Measurements from ENCODE around the gene STARD8. TPM values are rescaled to one million over a fixed set of nuclear protein-coding genes. Genes with fewer than 3 reads are reported as not detected.
"Not testable (repeated sequence)": the region's sequence is repeated elsewhere in the genome, so short reads cannot be mapped to it uniquely, and the experiment has no call there.

The STARD8 gene
- total RNA-seq, 1 donor from 2014 or later = 12.3 TPM

- no peak for DNase-seq (ENCODE audit: low read depth, low spot score)
Measured at GRCh38 chrX:68714856-68715255, 67.4 kb downstream of the STARD8 start.

DNA sequence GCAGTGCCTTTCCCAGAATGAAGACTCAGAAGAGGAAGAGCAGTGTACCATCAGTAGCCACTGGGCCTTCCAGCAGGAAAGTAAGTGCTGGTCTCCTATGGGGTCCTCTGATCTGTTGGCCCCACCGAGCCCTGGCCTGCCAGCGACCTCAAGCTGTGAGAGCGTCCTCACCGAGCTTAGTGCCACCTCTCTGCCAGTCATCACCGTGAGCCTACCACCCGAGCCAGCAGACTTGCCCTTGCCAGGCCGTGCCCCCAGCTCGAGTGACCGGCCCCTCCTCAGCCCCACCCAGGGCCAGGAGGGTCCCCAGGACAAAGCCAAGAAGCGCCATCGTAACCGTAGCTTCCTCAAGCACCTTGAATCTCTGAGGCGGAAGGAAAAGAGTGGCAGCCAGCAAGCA, 69.7 kb downstream of the STARD8 start:
- no peak for DNase-seq (ENCODE audit: low read depth, low spot score)

DNA sequence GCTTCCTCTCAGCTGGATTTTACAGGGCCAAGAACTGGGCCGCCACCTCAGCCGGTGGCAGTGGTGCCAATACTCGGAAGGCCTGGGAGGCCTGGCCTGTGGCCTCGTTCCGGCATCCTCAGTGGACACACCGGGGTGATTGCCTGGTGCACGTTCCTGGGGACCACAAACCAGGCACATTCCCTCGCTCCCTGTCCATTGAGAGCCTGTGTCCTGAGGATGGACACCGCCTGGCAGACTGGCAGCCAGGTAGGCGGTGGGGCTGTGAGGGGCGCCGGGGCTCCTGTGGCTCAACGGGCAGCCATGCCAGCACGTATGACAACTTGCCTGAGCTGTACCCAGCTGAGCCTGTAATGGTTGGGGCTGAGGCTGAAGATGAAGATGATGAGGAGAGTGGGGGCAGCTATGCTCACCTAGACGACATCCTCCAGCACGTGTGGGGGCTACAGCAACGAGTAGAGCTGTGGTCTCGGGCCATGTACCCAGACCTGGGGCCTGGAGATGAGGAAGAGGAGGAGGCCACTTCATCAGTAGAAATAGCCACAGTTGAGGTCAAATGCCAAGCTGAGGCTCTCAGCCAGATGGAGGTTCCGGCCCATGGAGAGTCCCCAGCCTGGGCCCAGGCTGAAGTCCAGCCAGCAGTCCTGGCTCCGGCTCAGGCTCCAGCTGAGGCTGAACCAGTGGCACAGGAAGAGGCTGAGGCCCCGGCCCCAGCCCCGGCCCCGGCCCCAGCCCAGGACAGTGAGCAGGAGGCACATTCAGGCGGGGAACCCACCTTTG, 70.4 kb downstream of the STARD8 start:
- DNase-seq (ENCODE audit: low read depth, low spot score) = no peak

DNA sequence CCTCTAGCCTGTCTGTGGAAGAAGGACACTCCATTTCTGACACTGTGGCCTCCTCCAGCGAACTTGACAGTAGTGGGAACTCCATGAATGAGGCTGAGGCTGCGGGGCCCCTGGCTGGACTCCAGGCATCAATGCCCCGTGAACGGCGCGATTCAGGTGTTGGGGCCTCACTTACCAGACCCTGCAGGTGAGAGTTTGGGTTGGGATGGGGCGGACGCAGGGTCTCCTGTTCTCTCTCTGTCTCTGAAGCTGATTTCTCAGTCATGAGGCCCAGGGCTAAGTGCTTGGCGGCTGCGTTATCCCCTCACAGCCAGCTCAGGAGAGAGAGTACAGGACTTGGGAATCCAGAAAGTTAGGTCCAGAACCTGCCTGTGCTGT, 71.0 kb downstream of the STARD8 start:
- DNase-seq (ENCODE audit: low read depth, low spot score) = no peak

- no peak for DNase-seq (ENCODE audit: low read depth, low spot score)
Measured at GRCh38 chrX:68719181-68719903, 71.9 kb downstream of the STARD8 start.

GRCh38 chrX:68719904-68720614, 72.6 kb downstream of the STARD8 start:
- no peak for DNase-seq (ENCODE audit: low read depth, low spot score)

- DNase-seq (ENCODE audit: low read depth, low spot score) = no peak
Measured at GRCh38 chrX:68720851-68721250, 73.4 kb downstream of the STARD8 start.

GRCh38 chrX:68721546-68721945, 74.1 kb downstream of the STARD8 start:
- DNase-seq (ENCODE audit: low read depth, low spot score) = no peak

DNA sequence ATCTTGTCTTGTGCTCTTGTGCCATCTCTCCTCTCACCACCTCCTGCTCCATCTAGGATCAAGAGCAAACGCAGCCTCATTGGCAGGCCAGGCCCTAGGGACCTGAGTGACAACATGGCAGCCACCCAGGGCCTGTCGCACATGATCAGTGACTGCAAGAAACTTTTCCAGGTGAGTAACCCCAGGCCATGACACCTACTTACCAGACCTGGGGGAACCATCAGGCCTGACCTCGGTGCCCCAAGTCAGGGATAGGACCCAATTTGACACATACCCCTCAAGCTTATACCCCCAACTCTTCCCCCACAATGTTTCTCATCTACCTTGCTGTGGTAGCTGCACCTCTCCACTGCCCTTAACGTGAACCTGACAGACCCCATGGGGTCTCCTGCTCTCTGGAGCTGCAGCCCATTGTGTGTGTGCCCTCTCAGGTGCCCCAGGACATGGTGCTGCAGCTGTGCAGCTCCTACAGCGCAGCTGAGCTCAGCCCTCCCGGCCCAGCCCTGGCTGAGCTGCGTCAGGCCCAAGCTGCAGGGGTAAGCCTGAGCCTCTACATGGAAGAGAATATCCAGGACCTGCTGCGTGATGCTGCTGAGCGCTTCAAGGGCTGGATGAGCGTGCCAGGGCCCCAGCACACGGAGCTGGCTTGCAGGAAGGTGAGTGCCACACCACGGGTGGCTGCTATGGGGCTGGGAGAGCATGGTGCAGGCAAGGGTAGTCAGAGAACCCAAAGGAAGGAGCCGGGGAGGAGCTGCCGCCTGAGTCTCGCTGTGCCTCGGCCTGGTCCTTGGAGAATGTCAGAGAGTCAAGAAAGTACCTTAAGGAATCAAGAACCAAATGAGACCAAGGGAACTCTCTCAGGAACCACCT, 74.8 kb downstream of the STARD8 start:
- no peak for DNase-seq (ENCODE audit: low read depth, low spot score)

GRCh38 chrX:68723491-68724155, 76.2 kb downstream of the STARD8 start:
- DNase-seq (ENCODE audit: low read depth, low spot score) = no peak

DNA sequence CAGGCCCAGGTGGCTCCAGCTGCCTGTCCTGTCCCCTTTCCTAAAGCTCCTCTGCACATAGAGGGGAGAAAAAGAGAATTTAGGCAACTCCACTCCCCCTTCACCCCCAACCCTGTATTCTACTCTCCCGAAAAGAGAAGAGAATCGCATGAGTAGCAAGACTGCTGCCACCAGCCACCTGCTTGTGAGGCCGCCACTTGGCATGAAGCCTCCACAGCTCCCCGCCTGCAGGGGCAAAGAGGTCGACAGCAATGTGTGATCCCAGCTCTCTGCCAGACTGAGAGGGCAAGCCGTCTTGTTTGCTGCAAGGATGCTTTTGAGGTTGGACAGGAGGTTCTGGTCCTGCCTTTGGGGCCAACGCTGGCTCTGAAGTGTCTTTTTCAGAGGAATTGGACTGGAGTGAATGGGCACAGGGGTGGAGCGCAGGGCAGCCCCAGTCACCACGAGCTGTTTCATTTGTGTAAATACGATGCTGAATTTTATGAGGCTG, 77.1 kb downstream of the STARD8 start:
- DNase-seq (ENCODE audit: low read depth, low spot score) = no peak

- no peak for DNase-seq (ENCODE audit: low read depth, low spot score)
Measured at GRCh38 chrX:68725756-68726365, 78.4 kb downstream of the STARD8 start.

- DNase-seq (ENCODE audit: low read depth, low spot score) = no peak
Measured at GRCh38 chrX:68726366-68726765, 78.9 kb downstream of the STARD8 start.

DNA sequence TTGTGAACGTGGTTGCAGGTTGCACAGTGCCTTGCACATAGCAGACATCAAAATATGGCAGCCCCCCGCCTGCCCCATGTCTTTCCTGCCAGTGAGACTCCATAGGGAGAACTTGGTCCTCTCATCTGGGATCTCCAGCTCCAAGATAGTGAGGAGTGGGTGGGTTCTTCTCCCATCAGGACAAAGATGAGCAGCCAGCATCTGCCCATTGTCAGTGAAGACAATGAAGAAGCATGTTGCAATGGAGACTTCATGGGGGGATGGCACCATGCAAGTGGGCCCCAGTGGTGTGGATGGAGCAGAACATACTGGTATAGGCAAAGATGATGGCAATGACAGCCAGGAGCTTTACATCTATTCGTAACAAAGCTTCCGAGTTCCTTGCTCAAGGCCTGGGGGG, 80.2 kb downstream of the STARD8 start:
- no peak for DNase-seq (ENCODE audit: low read depth, low spot score)

DNA sequence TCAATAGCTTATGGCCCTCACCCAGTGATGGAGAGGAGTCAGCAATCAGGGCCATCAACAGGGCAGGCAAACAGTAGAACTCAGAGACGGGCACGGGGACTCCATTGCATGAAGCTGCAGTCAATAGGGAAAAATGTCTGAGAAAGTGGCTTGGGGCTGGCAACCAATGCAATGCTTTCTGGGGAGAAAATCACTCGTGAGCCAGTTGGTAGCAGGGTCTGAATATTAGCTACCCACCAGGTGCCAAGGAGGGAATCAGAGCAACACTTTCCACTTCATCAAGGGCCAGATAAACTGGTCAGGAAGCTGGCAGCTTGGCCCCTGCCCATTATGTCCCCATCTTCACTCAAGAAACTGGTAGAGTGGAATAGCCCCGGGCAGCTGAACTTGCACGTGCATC, 80.7 kb downstream of the STARD8 start:
- DNase-seq (ENCODE audit: low read depth, low spot score) = no peak

DNA sequence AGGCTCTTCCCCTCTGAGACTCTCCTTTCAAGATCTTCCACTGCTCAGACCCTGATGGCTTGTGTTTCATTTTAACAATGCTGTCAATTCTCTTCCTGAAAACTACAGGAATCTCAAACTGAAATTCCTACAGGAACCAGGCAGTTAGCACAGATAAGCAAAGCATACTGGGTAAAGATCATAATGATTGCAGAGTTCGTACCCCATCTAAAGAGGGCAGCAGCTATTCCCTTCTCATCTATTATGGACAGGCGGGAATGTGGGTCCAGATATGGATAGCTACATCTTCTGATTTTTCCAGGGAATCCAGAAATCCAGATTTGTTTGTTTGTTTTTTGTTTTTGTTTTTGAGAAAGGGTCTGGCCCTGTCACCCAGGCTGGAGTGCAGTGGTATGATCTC, 83.8 kb downstream of the STARD8 start:
- no peak for DNase-seq (ENCODE audit: low read depth, low spot score)

GRCh38 chrX:68732906-68733493, 85.5 kb downstream of the STARD8 start:
- DNase-seq (ENCODE audit: low read depth, low spot score) = no peak

- no peak for DNase-seq (ENCODE audit: low read depth, low spot score)
Measured at GRCh38 chrX:68735266-68735665, 87.8 kb downstream of the STARD8 start.

GRCh38 chrX:68741864-68742263, 94.4 kb downstream of the STARD8 start:
- not testable (repeated sequence) for DNase-seq (ENCODE audit: low read depth, low spot score)

- no peak for DNase-seq (ENCODE audit: low read depth, low spot score)
Measured at GRCh38 chrX:68743754-68744153, 96.3 kb downstream of the STARD8 start.
